PC-9 (cell line): ENCODE data around the gene PTPN9. TPM values are rescaled to one million over a fixed set of nuclear protein-coding genes. Genes with fewer than 3 reads are reported as not detected.

Experiments used
- BruUV-seq: library from RNA; stranded (reverse); fragments of 400-500 nt; replicated peaks from 2 replicates; lab custom pipeline; 2021; lab: Mats Ljungman, UMichigan
- CTCF ChIA-PET: fragments of 300-600 bp; sonication (Branson Sonifier 250); formaldehyde crosslinking; loops from one replicate; lab custom pipeline; 2022; ENCODE audit warnings: antibody characterized with exemption; lab: Charles Lee
- POLR2A ChIA-PET: fragments of 300-600 bp; sonication (Branson Sonifier 250); formaldehyde crosslinking; loops from one replicate; lab custom pipeline; 2022; ENCODE audit warnings: antibody characterized with exemption; ENCODE audit not compliant: unreplicated experiment; lab: Charles Lee
- DNase-seq, 2 experiments: peaks; one replicate each; pipeline versions ENCODE4 v3.0.0 to v3.0.0-alpha.2; 2015 to 2022; ENCODE audit warnings: mixed read lengths in 1 of 2
- H2AFZ ChIP-seq: fragments of 200-600 bp; sonication (generic); 2 replicates; pipeline ENCODE4 v1.8.1; 2017; ENCODE audit warnings: antibody characterized with exemption
- H3F3A ChIP-seq: fragments of 200-600 bp; sonication (generic); 2 replicates; pipeline ENCODE4 v1.8.1; 2017; ENCODE audit warnings: antibody characterized with exemption, mild to moderate bottlenecking, low read depth; ENCODE audit not compliant: insufficient read depth
- H3K27ac ChIP-seq: fragments of 200-600 bp; sonication (generic); 2 replicates; pipeline ENCODE4 v1.6.1; 2016; ENCODE audit warnings: mixed run types
- H3K27me3 ChIP-seq: fragments of 200-600 bp; sonication (generic); 2 replicates; pipeline ENCODE4 v1.6.1; 2016; ENCODE audit warnings: low read depth, mixed run types; ENCODE audit not compliant: insufficient read depth
- H3K36me3 ChIP-seq: fragments of 200-600 bp; sonication (generic); 2 replicates; pipeline ENCODE4 v1.6.1; 2016; ENCODE audit warnings: low read depth, mixed run types
- H3K4me1 ChIP-seq: fragments of 200-600 bp; sonication (generic); replicated peaks from 2 replicates; pipeline ENCODE4 v1.6.1; 2016; ENCODE audit warnings: mixed run types; ENCODE audit not compliant: insufficient read depth
- H3K4me2 ChIP-seq: fragments of 200-600 bp; sonication (generic); 2 replicates; pipeline ENCODE4 v1.6.1; 2017; ENCODE audit warnings: mixed run types
- H3K4me3 ChIP-seq: fragments of 200-600 bp; sonication (generic); 2 replicates; pipeline ENCODE4 v1.6.1; 2016; ENCODE audit warnings: mixed run types
- H3K79me2 ChIP-seq: fragments of 200-600 bp; sonication (generic); 2 replicates; pipeline ENCODE4 v1.6.1; 2017; ENCODE audit warnings: low read depth, mixed run types
- H3K9me2 ChIP-seq: fragments of 200-600 bp; sonication (generic); 2 replicates; pipeline ENCODE4 v1.8.1; 2017; ENCODE audit warnings: mild to moderate bottlenecking; ENCODE audit not compliant: insufficient read depth
- H3K9me3 ChIP-seq: fragments of 200-600 bp; sonication (generic); 2 replicates; pipeline ENCODE4 v1.8.1; 2016; ENCODE audit warnings: low read depth; ENCODE audit not compliant: insufficient read depth
- H4K20me1 ChIP-seq: fragments of 200-600 bp; sonication (generic); 2 replicates; pipeline ENCODE4 v1.8.1; 2017; ENCODE audit not compliant: insufficient read depth
- CTCF ChIP-seq: fragments of 200-600 bp; sonication (generic); conservative IDR thresholded peaks from 2 replicates; pipeline ENCODE4 v1.6.1; 2017; ENCODE audit warnings: mixed run types, antibody characterized with exemption, mild to moderate bottlenecking, moderate library complexity
- EZH2 ChIP-seq: fragments of 200-600 bp; sonication (generic); IDR thresholded peaks from 2 replicates; pipeline ENCODE4 v1.8.0; 2017; ENCODE audit warnings: antibody characterized with exemption, low read depth
- intact Hi-C: fragments of 100-400 bp; cut with micrococcal nuclease; formaldehyde crosslinking; loops from one replicate; pipeline ENCODE4 v1.10.0; 2022; ENCODE audit not compliant: unreplicated experiment
- total RNA-seq: library from RNA; stranded (reverse); gene quantifications from 2 replicates; pipeline ENCODE4 v1.2.3, GENCODE V29; 2021

Gene PTPN9
- total RNA-seq, 1 experiment from 2014 or later: 22.4 TPM

DNA sequence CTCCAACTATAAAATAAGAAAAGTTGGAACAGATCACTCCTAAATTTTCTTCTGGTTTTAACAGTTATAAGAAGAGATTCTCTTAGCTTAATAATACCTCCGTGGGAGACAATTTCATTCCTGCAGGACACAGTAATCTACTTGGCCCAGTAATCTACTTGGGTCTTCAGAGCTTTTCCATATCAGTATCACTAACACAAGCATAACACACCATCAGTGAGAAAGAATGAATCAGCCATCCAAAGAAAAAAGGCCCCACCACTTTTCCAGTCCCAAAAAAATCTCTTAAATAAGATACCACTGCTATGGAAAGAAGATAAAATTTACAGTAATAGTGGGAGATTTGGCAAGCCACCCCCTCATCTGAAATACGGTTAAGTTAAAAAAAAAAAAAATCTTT lies 147.8 kb downstream of the PTPN9 start:
- H3K79me2 ChIP-seq: peaks cover 64% of the 10 kb centered on the region
- H3K27ac ChIP-seq: no peak overlapping the region
- no peaks in the 10 kb centered on the region for H3K4me1 ChIP-seq
- TF ChIP-seq EZH2: no peak
- no peak for TF ChIP-seq CTCF
- no peaks in the 10 kb centered on the region for H3K9me3 ChIP-seq
- no peak for DNase-seq
- intact Hi-C loops: loop anchor here (10.0 kb wide), 1 partner anchor 46 kb away; no protein-coding TSS in a partner anchor
- H3K27me3 ChIP-seq: no peaks in the 10 kb centered on the region
- no peaks in the 10 kb centered on the region for H3K9me2 ChIP-seq
- BruUV-seq: no TSS peak
- H3K36me3 ChIP-seq: peaks cover 22% of the 10 kb centered on the region
- H4K20me1 ChIP-seq: peaks cover 61% of the 10 kb centered on the region
- ChIA-PET POLR2A (interaction anchor here (0.6 kb wide), 1 partner anchor 36 kb away, joined by 7 read pairs; no protein-coding TSS in a partner anchor), CTCF (no interaction called here)
- H3K4me2 ChIP-seq: no peak overlapping the region
- no peak overlapping the region for H2AFZ ChIP-seq
- H3F3A ChIP-seq: peaks cover 13% of the 10 kb centered on the region; the same call in 1 of the 2 replicates
- H3K4me3 ChIP-seq: no peak overlapping the region

DNA sequence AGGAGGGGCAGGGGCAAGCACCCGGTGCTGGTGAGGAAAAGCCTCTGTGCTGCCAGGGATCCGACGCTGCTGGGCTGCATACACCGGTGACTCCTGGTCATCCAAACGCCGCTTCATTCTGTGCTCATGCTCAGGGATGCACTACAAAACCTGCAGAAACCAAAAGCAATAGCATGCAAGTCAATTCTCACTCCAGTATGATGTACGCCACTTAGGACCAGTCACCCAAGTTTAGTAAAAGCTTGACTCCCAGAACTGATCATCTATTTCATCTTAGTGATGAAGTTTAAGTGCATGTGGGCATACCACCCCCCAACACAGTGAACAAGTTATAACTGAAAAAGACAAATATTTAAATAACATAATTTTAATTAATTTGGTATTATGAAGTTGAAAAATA lies 148.9 kb downstream of the PTPN9 start:
- ChIA-PET POLR2A (no interaction called here), CTCF (no interaction called here)
- Histone ChIP-seq H3K27ac (no peak overlapping the region), H3F3A (0 out of 2 replicates have a peak, but pooled peaks cover 6% of the 10 kb centered on the region), H3K27me3 (no peaks in the 10 kb centered on the region), H3K36me3 (peaks cover 19% of the 10 kb centered on the region; the same call in 1 of the 2 replicates), H4K20me1 (peaks cover 58% of the 10 kb centered on the region), H2AFZ (no peak overlapping the region), H3K79me2 (peaks cover 62% of the 10 kb centered on the region), H3K4me3 (no peak overlapping the region), H3K9me3 (no peaks in the 10 kb centered on the region), H3K4me2 (no peak overlapping the region), H3K9me2 (no peaks in the 10 kb centered on the region), H3K4me1 (no peaks in the 10 kb centered on the region)
- no peak for TF ChIP-seq CTCF
- no peak for TF ChIP-seq EZH2
- BruUV-seq: no TSS peak
- no peak for DNase-seq
- intact Hi-C loops: loop anchor here (10.0 kb wide), 1 partner anchor 45 kb away; no protein-coding TSS in a partner anchor

GRCh38 chr15:75428152-75428551 lies 151.0 kb downstream of the PTPN9 start:
- Histone ChIP-seq H3K36me3 (peaks cover 19% of the 10 kb centered on the region; the same call in 1 of the 2 replicates), H3K9me3 (no peaks in the 10 kb centered on the region), H2AFZ (no peak overlapping the region), H3K27ac (no peak overlapping the region), H3K9me2 (no peaks in the 10 kb centered on the region), H3K4me2 (no peak overlapping the region), H3K4me3 (no peak overlapping the region), H3F3A (peaks cover 4% of the 10 kb centered on the region; the same call in 1 of the 2 replicates), H3K79me2 (peaks cover 49% of the 10 kb centered on the region), H3K4me1 (no peaks in the 10 kb centered on the region), H4K20me1 (peaks cover 45% of the 10 kb centered on the region), H3K27me3 (no peaks in the 10 kb centered on the region)
- no TSS peak for BruUV-seq
- DNase-seq: no peak
- POLR2A ChIA-PET: no interaction called here
- intact Hi-C loops: no loop called here
- no peak for TF ChIP-seq CTCF
- TF ChIP-seq EZH2: no peak
- CTCF ChIA-PET: interaction anchor here (0.7 kb wide), 1 partner anchor 60 kb away, joined by 3 read pairs; the partner anchor contains the start of gene MAN2C1
